HG03039 (cell line): Measurements from ENCODE around the gene ZNF557.

ENCODE experiments used
- ATAC-seq: cut with Tn5 transposase; IDR thresholded peaks from one replicate; pipeline ENCODE4 v1.9.1; 2021; ENCODE audit warnings: mild to moderate bottlenecking, moderate library complexity; ENCODE audit not compliant: unreplicated experiment

ZNF557 gene

DNA sequence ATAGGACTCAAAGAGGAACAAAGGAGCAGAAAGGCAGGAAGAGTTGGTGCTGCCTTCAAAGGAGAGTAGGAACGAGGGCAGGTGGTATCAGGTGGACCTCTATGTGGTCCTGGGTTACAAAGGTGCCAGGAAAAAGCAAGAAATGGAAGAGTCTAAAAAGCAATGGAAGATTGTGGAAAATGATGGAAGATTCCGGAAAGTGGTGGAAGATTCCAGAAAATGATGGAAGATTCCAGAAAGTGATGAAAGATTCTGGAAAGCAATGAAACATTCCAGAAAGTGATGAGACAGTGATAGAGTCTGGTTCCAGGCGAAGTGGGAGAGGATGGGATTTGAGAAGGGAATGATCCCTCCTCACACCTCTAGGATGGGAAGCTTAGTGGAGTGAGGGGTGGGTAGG lies 55.3 kb downstream of the ZNF557 start:
- ATAC-seq = no peak

- ATAC-seq = no peak
Measured at GRCh38 chr19:7125221-7125620, 55.7 kb downstream of the ZNF557 start.

DNA sequence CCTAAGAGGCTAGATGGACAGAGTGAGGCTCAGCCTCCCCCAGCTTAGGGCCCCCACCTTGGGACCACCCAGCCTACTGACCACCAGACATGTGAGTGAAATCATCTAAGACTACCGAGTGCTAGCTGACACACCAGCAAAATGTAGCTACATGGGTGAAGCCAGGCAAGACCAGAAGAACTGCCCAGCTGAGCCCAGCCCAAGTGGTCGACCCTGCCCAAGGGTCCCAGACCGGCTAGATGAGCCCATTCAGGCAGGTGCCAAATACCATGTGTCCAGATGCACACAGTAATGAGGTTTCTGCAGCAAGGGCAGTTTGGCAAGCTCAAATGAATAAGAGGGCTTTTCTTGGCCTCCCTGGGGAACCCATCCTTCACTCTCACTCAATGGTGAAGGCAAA lies 56.6 kb downstream of the ZNF557 start:
- no peak for ATAC-seq

DNA sequence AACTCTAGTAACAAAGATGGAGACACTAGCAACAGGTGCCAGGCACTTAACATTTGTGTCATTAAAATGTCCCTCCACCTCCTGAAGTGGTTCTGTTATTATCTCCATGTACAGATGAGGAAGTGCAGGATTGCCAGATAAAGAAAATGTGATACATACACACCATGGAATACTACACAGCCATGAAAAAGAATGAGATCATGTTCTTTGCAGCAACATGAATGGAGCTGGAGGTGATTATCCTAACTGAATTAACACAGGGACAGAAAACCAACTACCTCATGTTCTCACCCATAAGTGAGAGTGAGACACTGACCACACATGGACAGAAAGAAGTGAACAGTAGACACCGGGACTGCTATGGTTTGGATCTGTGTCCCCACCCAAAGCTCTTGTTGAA lies 60.5 kb downstream of the ZNF557 start:
- ATAC-seq = no peak

DNA sequence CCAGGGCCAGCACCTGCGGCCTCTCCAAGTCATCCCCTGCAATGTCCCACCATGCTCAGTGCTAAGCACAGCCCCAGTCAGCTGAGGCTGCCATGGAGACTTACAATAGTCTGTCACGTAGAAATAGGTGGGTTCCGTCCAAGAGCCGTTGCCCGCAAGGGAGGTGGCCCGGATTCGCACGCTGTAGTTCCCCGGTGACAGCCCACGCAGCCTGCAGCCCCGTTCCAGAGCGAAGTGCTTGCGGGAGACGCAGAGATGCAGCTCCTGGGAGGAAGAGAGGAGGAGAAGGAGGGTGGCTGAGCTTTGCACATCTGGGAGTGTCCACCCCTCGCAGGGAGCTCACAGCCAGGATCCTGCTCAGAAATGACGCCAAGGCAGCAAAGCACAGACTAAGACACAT lies 62.6 kb downstream of the ZNF557 start:
- no peak for ATAC-seq

DNA sequence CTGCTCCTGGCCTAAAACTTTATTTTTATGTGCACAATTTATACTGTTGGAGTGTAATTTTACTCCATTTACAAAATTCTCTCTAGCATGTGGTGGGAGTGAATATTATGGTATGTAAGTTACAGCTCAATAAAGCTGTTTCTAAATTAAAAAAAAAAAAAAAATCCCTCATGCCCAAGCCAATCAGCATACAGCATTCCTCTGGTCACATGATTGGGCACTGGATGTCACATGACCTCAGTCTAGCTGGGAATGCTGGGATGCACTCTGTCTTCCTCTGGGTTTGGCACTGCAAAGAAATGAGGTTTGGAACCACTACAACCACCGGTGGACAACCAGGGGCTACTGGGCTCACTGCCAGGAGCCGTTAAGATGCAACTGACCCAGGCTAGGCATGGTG lies 67.6 kb downstream of the ZNF557 start:
- no peak for ATAC-seq
